GM21529 (cell line): ENCODE data around the gene PIK3R2.
A peak's percentile ranks its signal among the peaks of the same experiment; 100 is the strongest.

Experiments used
- ATAC-seq: cut with Tn5 transposase; IDR thresholded peaks from one replicate; pipeline ENCODE4 v1.9.1; 2021; ENCODE audit not compliant: unreplicated experiment

PIK3R2 gene

GRCh38 chr19:18171605-18172327 is 18.8 kb downstream of the PIK3R2 start:
- no peak for ATAC-seq

- no peak for ATAC-seq
Measured at GRCh38 chr19:18172331-18173053, 19.5 kb downstream of the PIK3R2 start.

GRCh38 chr19:18173054-18173571 is 20.1 kb downstream of the PIK3R2 start:
- ATAC-seq: peak; percentile 2

- ATAC-seq: peak; percentile 44
Measured at GRCh38 chr19:18173572-18174288, 20.8 kb downstream of the PIK3R2 start, which contains the start of gene IFI30. Gene IFI30, plus strand, starts transcription at chr19:18173813. Its CDS starts 29 bp downstream, at chr19:18173842.

- no peak for ATAC-seq
Measured at GRCh38 chr19:18174983-18175382, 22.0 kb downstream of the PIK3R2 start.

GRCh38 chr19:18176367-18177310 is 23.7 kb downstream of the PIK3R2 start:
- no peak for ATAC-seq

GRCh38 chr19:18179957-18180356 is 27.0 kb downstream of the PIK3R2 start:
- ATAC-seq: no peak

- ATAC-seq: no peak
Measured at GRCh38 chr19:18183529-18183928, 30.6 kb downstream of the PIK3R2 start.

GRCh38 chr19:18185538-18185937 is 32.6 kb downstream of the PIK3R2 start:
- no peak for ATAC-seq

GRCh38 chr19:18190278-18190677 is 37.3 kb downstream of the PIK3R2 start:
- ATAC-seq: no peak

- no peak for ATAC-seq
Measured at GRCh38 chr19:18191640-18192062, 38.7 kb downstream of the PIK3R2 start.

- peak; percentile 80 for ATAC-seq
Measured at GRCh38 chr19:18192673-18193387, 39.9 kb downstream of the PIK3R2 start, which contains the start of gene MPV17L2. Gene MPV17L2, plus strand, starts transcription at chr19:18193218. Its CDS starts 64 bp downstream, at chr19:18193282.

GRCh38 chr19:18193388-18194180 is 40.6 kb downstream of the PIK3R2 start:
- ATAC-seq: no peak

GRCh38 chr19:18194181-18194530 is 41.2 kb downstream of the PIK3R2 start:
- ATAC-seq: no peak

- ATAC-seq: no peak
Measured at GRCh38 chr19:18194554-18195238, 41.7 kb downstream of the PIK3R2 start.

- ATAC-seq: no peak
Measured at GRCh38 chr19:18196511-18196845, 43.5 kb downstream of the PIK3R2 start.

- no peak for ATAC-seq
Measured at GRCh38 chr19:18197306-18197705, 44.3 kb downstream of the PIK3R2 start.

GRCh38 chr19:18197941-18198340 is 45.0 kb downstream of the PIK3R2 start:
- no peak for ATAC-seq
